22Rv1 (cell line): ENCODE results near the gene PTPRD.
"Not testable (repeated sequence)": the region's sequence is repeated elsewhere in the genome, so short reads cannot be mapped to it uniquely, and the experiment has no call there.

ENCODE experiments used
- H3K27ac ChIP-seq: fragments of 450-650 bp; 2 replicates; pipeline ENCODE4 v1.5.1; 2017
- CTCF ChIP-seq: fragments of 450-650 bp; IDR thresholded peaks from 2 replicates; pipeline ENCODE4 v1.5.1; 2017; ENCODE audit warnings: mild to moderate bottlenecking
- ZFX ChIP-seq: fragments of 450-650 bp; IDR thresholded peaks from 2 replicates; pipeline ENCODE4 v1.6.1; 2017; ENCODE audit warnings: antibody characterized with exemption, borderline replicate concordance

The PTPRD gene

DNA sequence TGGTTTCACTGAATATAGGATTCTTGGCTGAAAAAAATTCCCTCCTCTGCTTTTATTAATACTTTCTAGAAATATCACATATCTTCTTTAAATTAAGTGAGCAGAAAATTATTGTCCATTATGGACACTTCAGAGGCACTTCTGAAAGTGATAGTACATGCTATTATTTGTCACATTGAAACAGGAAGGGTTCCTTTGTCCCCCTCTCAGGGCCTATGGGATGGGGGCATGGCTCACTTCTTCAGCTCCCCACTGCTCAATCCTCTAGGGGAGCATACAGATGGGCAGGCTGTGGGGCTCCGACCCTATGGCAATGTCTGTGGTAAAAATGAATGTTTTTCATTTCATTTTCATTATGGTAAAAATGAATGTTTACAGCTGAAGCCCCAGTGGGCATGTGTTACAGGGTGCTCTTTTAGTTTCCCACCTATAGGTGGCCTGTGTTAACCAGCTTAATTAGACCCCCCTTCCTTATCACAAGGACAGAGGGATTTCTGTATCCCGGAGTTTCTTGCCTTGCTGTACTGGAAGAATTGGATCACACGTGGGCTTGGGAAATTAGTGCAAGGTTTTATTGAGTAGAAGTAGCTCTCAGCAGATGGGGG is 1225.2 kb downstream of the PTPRD start:
- TF ChIP-seq CTCF (0 out of 2 replicates have a peak, but pooled peaks have one; percentile 8), ZFX (no peak)

DNA sequence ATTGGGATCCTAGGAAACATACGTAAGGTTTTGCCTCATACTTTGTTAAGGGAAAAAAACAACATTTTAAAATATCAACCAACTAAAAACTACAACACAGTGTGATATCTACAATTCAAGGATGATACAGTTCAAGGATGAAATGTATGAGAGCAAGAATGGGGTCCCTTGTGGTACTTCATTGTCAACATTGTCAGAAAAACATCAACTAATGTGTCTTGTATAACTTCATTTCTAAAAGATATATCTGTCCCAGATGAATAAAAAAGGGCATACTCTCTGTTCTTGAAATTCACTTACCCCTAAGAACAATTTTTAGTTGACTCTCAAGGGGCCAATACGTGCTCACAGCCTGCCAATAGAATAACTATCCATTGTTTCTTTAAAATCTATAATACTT is 1250.5 kb downstream of the PTPRD start:
- H3K27ac ChIP-seq = no peak overlapping the region
- TF ChIP-seq ZFX (no peak), CTCF (no peak)

More for the DNA sequence above, 1225.2 kb downstream of the PTPRD start:
- no peak overlapping the region for H3K27ac ChIP-seq

DNA sequence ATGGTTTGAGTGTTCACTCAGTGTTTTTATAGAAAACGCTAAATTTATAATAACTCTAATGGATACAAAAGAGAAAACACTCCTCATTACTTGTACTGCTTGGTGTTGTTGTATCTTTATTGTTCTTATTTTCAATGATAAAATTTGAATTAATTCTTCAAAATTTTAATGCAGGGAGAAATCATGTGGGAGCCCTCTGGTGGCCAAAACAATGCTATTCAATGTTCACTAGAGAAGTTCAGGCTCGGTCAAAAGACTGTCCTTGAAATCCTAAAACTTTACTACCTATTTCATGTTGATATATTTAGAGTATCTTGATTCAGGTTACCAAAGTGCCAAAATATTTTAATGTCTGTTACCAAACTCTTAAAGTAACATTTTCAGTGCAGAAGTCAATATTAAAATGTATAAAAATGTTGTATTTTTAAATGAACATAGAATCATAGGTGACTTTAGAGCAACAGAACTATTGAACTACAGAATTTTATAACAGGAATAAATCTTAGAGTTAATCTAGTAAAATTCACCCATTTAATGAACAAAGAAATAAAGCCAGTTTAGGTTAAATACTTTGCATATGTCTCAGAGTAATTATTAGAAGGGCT is 1259.8 kb downstream of the PTPRD start:
- TF ChIP-seq CTCF (peak; percentile 85), ZFX (no peak)
- no peak overlapping the region for H3K27ac ChIP-seq

GRCh38 chr9:9341203-9341602 is 1271.6 kb downstream of the PTPRD start:
- TF ChIP-seq ZFX = no peak
- TF ChIP-seq CTCF = no peak

GRCh38 chr9:9337129-9337528 is 1275.7 kb downstream of the PTPRD start:
- no peak overlapping the region for H3K27ac ChIP-seq
- peak; percentile 24 for TF ChIP-seq CTCF
- TF ChIP-seq ZFX = no peak

More at GRCh38 chr9:9341203-9341602, 1271.6 kb downstream of the PTPRD start:
- no peak overlapping the region for H3K27ac ChIP-seq

- no peak for TF ChIP-seq ZFX
- TF ChIP-seq CTCF = no peak
Observed at GRCh38 chr9:9326749-9327148, 1286.1 kb downstream of the PTPRD start.

DNA sequence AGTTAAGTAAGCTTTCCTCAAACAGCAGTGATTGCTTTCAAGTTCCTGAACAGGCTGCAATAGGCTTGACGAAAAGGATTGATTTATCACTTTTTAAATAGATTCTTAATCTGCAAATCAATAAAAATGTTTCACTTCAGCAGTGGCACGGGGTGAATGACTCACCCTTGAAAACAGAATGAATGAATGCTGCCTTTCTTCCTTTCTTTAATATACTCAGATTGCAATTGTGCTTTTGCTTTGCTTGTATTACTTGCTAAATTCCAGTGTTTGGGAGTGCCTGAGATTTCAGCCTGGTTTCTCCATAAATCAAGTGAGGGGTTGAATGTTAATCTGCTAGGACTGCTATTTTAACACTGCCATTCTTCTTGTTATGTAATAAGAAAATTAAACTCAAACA is 1293.8 kb downstream of the PTPRD start:
- TF ChIP-seq ZFX (no peak), CTCF (no peak)
- H3K27ac ChIP-seq = no peak overlapping the region

More at GRCh38 chr9:9326749-9327148, 1286.1 kb downstream of the PTPRD start:
- H3K27ac ChIP-seq = no peak overlapping the region

GRCh38 chr9:9310743-9311142 is 1302.1 kb downstream of the PTPRD start:
- H3K27ac ChIP-seq = not testable (repeated sequence)
